G401 (cell line): ENCODE data around the gene OR51F1. TPM values are rescaled to one million over a fixed set of nuclear protein-coding genes. Genes with fewer than 3 reads are reported as not detected.
"Not testable (repeated sequence)": the region's sequence is repeated elsewhere in the genome, so short reads cannot be mapped to it uniquely, and the experiment has no call there.

ENCODE experiments used
- DNase-seq: peaks from one replicate; pipeline ENCODE4 v3.0.0-alpha.2; 2015; ENCODE audit warnings: low spot score
- in situ Hi-C: cut with HindIII; loops from 2 replicates; pipeline ENCODE4 v1.10.0; 2016; ENCODE audit warnings: low sequenced_read_pairs, mixed read lengths
- total RNA-seq: library from RNA; depleted of rRNA; stranded (reverse); fragments of >200 nt; shearing (Covaris generic); gene quantifications from 2 replicates; pipeline ENCODE4 v1.2.3, GENCODE V29; 2014; rRNA removed

OR51F1 gene
- total RNA-seq = not detected in 2 replicates

DNA sequence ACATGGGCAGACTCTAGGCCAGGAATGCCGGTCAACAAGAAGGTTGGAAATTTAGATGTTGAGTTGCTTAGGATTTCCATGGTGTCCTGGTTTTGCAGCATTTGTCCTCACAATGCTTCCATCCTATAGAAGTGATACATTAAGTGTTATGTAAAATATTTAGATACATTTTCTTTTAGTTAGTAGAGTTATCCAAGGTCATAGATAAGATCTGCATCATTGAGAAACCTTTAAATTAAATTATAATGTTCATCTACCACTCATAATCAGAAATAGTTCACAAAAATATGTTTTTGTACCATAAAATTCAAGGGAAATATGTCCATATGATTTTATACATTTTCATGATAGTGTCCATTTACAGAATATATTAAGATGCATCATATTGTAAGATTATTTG lies at the start of gene OR51F1:
OR51F1 (minus strand) TSS at position 101 of the 400 bp plus-strand sequence; CDS start at position 101, 0 bp downstream.
- in situ Hi-C loops = no loop called here
- no peak for DNase-seq

DNA sequence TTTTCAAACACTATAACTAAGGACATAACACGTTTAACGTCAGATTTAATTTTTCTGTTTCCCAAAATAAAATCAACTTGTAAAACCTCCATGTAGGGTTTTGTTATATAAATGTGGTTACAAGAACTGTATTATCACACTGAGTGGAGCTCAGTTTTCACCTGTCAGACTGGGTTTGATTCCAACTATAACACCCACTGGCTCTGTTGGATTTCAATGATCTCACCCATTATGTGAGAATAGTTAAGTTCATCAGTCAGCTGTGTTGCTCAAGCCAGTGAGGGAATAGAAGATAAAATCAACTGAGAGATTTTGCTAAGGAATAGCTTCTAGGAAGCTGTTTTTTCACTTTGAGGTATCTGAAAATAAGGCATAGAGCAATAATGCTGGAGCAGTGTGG lies 39.5 kb upstream of the OR51F1 start:
- DNase-seq = no peak
- in situ Hi-C loops = no loop called here

GRCh38 chr11:4808476-4808875 lies 38.7 kb upstream of the OR51F1 start:
- in situ Hi-C loops = no loop called here

GRCh38 chr11:4804280-4804679 lies 34.5 kb upstream of the OR51F1 start, which contains the start of gene OR52R1:
TSS of gene OR52R1 (minus strand) at chr11:4804380. CDS start at chr11:4804380, 0 bp downstream.
- DNase-seq = no peak
- in situ Hi-C loops = no loop called here

More at GRCh38 chr11:4808476-4808875, 38.7 kb upstream of the OR51F1 start:
- no peak for DNase-seq

DNA sequence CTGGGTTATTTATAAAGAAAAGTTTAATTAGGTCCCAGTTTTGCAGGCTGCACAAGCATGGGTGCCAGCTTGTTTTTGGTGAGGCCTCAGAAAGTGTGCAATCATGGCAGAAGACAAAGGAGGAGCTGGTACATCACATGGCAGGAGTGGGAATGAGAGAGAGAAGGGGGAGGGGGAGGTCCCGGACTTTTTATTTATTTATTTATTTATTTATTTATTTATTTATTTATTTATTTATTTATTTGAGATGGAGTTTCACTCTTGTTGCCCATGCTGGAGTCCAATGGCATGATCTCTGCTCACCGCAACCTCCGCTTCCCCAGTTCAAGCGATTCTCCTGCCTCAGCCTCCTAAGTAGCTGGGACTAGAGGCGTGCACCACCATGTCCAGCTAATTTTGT lies 31.6 kb upstream of the OR51F1 start:
- in situ Hi-C loops, DNase-seq: not testable (repeated sequence)

DNA sequence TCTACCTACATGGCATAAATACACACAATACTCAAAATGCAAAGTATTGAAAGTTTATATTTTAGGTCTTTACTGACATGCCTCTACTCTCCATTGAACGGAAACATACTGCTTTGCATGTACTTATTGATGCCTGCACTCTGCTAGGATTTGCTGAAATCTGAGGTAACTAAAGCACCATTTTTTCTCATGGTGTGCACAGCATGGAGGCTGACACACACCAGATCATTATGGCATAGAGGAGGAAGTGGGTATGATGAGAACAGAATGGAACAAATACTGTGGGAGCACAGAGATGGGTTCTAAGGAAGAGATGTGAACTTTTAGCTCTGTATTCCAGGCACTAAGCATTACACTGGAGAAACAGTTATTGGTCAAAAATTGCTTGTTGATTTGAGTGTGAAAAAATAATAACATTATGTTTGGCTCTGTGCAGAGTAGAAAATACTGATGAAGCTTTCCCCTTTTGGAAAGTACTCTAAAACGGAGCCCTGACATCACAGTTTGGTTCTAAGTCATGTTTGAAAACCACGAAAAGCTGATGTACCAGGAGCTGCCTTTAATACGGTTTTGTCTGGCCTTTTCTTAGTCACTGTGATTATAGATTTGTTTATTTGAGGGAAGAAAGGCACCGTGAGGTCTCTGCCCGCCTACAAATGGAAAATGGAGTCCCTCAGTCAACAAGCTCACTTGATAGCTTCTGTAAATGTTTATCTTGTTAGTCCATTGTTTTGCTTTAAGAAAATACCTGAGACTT lies 28.9 kb upstream of the OR51F1 start:
- DNase-seq = no peak
- in situ Hi-C loops = no loop called here

DNA sequence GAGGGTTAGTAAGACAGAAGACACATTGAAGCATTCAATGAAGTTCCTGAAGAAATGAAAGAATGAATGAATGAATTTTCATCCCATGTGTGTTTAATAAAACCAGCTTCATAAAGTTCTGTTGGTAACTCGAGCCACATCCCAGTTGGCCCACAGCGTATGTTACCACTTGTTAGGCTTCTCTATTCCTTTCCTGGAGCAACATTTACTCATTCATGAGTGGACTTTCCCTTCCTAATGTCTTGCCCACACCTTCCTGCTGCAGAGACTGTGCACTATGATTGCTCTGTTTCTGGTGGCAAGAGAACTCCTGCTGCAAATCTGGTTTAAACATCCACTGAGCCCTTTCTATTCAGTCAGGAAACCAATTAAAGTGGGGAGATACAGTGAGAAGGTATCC lies 27.5 kb upstream of the OR51F1 start:
- DNase-seq = no peak
- in situ Hi-C loops = no loop called here

DNA sequence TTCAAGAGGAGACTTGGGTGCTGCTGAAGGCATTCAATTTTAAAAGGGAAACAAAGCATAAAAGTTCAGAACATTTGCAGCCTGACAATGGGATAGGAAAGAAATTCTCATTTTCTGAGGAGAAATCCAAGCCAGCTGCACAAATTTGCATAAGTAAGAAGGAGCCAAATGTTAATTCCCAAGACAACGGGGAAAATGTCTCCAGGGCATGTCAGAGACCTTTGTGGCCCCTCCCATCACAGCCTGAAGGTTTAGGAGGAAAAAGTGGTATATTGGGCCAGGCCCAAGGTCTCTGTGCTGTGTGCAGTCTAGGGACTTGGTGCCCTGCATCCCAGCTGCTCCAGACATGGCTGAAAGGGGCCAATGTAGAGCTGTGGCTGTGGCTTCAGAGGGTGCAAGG lies 12.7 kb upstream of the OR51F1 start:
- in situ Hi-C loops = no loop called here
- DNase-seq = no peak

GRCh38 chr11:4768094-4768493 lies 1.6 kb downstream of the OR51F1 start:
- in situ Hi-C loops = no loop called here
- no peak for DNase-seq

GRCh38 chr11:4766420-4767043 lies 3.2 kb downstream of the OR51F1 start:
- no peak for DNase-seq
- in situ Hi-C loops = no loop called here

DNA sequence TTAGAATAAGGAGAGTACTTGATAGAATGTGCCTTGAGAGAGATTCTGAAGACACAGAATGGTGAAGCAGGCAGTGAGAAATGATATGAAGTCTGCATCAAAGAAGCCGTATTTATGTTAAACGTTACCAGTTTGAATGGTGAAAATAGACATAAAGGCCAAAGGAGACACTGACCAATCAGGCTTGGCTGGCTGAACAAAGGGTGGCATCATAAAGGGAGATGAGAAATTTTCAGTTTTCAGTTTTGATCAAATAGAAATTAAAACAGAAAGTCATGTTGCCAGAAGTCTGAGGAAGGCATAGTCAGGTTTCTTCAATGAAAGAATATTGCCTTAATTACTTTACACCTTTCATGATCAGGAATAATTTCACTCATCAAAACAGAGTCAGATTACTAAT lies 6.6 kb downstream of the OR51F1 start:
- no peak for DNase-seq
- in situ Hi-C loops = no loop called here

DNA sequence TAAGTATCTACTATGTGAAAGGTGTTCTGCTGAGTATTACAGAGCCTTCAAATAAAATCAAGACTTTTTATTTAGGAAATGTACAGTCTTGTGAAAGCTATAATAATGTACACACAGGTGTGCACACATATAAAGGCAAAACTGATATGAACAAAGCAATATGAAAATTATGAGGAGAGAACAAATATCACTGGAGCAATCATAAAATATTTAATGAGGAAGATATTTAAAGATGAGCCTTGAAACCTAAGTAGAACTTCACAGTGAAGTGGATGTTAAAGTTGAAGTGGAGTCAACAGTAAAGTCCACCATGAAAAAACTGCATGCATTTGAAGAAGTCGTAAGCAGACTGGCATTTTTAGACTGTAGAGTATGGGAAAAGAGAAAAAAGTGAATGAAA lies 18.5 kb downstream of the OR51F1 start:
- no peak for DNase-seq
- in situ Hi-C loops = no loop called here

- in situ Hi-C loops = no loop called here
- no peak for DNase-seq
These were observed 21.3 kb downstream of the OR51F1 start for GRCh38 chr11:4748438-4748837.

GRCh38 chr11:4740735-4741134 lies 29.0 kb downstream of the OR51F1 start:
- in situ Hi-C loops = no loop called here
- no peak for DNase-seq

DNA sequence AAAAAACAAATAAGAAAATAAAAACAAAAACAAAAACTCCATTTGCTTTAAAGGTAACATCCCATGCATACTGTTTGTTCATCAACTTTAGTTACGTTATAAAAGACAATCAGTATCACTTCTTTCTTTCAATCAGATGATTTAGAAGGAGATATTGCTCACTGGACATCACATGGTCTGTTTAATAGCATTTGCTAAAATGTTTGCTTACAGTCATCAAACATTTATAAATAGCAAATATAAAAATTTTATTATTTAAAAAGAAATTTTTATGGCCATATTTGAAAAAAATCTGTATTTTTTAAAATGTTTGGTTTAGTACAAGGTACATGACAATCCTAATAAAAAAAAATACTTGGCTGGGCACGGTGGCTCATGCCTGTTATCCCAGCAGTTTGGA lies 42.6 kb downstream of the OR51F1 start:
- in situ Hi-C loops = no loop called here
- DNase-seq = no peak

- in situ Hi-C loops = not testable (repeated sequence)
These were observed 46.9 kb downstream of the OR51F1 start for GRCh38 chr11:4722616-4723534.

More at GRCh38 chr11:4722616-4723534, 46.9 kb downstream of the OR51F1 start:
- DNase-seq = not testable (repeated sequence)
